Chondrocyte (in vitro differentiated cells): ENCODE measurements around the gene PLA1A. TPM values are rescaled to one million over a fixed set of nuclear protein-coding genes. Genes with fewer than 3 reads are reported as not detected.
"Not testable (repeated sequence)": the region's sequence is repeated elsewhere in the genome, so short reads cannot be mapped to it uniquely, and the experiment has no call there.

ENCODE experiments used
- DNase-seq: peaks from one replicate; pipeline ENCODE4 v3.0.0; 2021; ENCODE audit warnings: mixed read lengths, low spot score
- H3K27ac Mint-ChIP-seq: one replicate; pipeline ENCODE4 v1.8.0; 2021; ENCODE audit warnings: mild to moderate bottlenecking, moderate library complexity, mixed read lengths; ENCODE audit not compliant: unreplicated experiment
- H3K27me3 Mint-ChIP-seq: 2 replicates; pipeline ENCODE4 v1.8.0; 2021; ENCODE audit warnings: low read depth, mixed read lengths
- H3K36me3 Mint-ChIP-seq: 2 replicates; pipeline ENCODE4 v1.8.0; 2021; ENCODE audit warnings: low read depth, mixed read lengths
- H3K4me1 Mint-ChIP-seq: 2 replicates; pipeline ENCODE4 v1.8.0; 2021; ENCODE audit warnings: low read depth, mild to moderate bottlenecking, mixed read lengths
- H3K4me3 Mint-ChIP-seq: one replicate; pipeline ENCODE4 v1.8.0; 2021; ENCODE audit warnings: mild to moderate bottlenecking, moderate library complexity, mixed read lengths; ENCODE audit not compliant: unreplicated experiment
- H3K9me3 Mint-ChIP-seq: 2 replicates; pipeline ENCODE4 v1.8.0; 2021; ENCODE audit warnings: low read depth, mixed read lengths
- long read RNA-seq: library from polyadenylated mRNA; stranded (forward); transcript quantifications from one replicate; pipeline ENCODE4 v2.0.0, GENCODE V29; 2021
- total RNA-seq: library from RNA; stranded (reverse); gene quantifications from 3 replicates; pipeline ENCODE4 v1.2.1, GENCODE V29; 2021
- TF ChIP-seq, protein P1 (sequence below): fragments of 200-600 bp; sonication (generic); IDR thresholded peaks from 2 replicates; pipeline ENCODE4 v1.5.0; 2021; ENCODE audit warnings: antibody characterized with exemption, mild to moderate bottlenecking, moderate library complexity

PLA1A gene, protein sequence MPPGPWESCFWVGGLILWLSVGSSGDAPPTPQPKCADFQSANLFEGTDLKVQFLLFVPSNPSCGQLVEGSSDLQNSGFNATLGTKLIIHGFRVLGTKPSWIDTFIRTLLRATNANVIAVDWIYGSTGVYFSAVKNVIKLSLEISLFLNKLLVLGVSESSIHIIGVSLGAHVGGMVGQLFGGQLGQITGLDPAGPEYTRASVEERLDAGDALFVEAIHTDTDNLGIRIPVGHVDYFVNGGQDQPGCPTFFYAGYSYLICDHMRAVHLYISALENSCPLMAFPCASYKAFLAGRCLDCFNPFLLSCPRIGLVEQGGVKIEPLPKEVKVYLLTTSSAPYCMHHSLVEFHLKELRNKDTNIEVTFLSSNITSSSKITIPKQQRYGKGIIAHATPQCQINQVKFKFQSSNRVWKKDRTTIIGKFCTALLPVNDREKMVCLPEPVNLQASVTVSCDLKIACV
- 0.55 to 0.92 TPM (median 0.82 TPM) in 3 replicates for total RNA-seq
- long read RNA-seq, partial matches to known transcripts, result 0 of 1 reads
- long read RNA-seq, other reads (novel, unspliced or antisense), result 0 of 1 reads

DNA sequence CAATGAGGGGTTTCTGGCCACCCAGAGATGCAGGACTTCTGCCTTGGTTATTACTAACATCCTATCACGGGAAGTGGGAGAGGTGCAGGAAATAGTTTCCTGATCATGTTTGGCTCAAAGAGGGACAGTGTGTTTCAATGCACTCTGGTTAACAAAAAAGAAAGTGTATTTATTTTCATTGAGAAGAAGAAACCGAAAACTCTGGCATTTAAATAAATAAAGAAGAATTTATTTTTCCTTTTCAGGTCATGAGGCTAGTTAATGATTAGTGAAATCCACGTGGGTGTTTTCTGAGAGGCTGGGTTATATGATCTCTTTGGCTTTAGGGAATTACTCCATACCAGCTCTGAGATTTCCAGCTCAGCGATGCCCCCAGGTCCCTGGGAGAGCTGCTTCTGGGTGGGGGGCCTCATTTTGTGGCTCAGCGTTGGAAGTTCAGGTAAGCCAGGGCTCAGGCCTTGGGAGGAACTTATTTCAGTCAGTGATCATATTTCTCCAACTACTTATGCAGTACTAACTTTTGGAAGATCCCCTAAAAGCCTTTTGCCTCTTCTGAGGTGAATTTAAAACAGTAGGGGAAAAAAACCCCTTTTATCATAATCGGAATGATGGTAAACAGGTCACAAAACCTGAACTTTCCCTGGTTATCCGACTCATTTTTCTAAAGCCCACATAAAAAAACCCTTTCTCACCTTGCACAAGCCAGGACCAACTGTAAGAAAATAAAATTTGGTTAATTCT is at the start of gene PLA1A:
Gene PLA1A (plus strand): TSS at position 338 of the 741 bp plus-strand sequence. CDS start 29 bp downstream, at position 367.
- Mint-ChIP-seq H3K4me3 (no peak within 1 kb of the TSS), H3K4me1 (peaks cover 23% of the 10 kb centered on the region), H3K36me3 (no peaks in the 10 kb centered on the region), H3K27me3 (peaks cover 1% of the 10 kb centered on the region), H3K27ac (peak within 1 kb of the TSS; percentile 56), H3K9me3 (no peaks in the 10 kb centered on the region)
- TF ChIP-seq, protein P1, sequence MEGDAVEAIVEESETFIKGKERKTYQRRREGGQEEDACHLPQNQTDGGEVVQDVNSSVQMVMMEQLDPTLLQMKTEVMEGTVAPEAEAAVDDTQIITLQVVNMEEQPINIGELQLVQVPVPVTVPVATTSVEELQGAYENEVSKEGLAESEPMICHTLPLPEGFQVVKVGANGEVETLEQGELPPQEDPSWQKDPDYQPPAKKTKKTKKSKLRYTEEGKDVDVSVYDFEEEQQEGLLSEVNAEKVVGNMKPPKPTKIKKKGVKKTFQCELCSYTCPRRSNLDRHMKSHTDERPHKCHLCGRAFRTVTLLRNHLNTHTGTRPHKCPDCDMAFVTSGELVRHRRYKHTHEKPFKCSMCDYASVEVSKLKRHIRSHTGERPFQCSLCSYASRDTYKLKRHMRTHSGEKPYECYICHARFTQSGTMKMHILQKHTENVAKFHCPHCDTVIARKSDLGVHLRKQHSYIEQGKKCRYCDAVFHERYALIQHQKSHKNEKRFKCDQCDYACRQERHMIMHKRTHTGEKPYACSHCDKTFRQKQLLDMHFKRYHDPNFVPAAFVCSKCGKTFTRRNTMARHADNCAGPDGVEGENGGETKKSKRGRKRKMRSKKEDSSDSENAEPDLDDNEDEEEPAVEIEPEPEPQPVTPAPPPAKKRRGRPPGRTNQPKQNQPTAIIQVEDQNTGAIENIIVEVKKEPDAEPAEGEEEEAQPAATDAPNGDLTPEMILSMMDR, result no peak
- no peak for DNase-seq

DNA sequence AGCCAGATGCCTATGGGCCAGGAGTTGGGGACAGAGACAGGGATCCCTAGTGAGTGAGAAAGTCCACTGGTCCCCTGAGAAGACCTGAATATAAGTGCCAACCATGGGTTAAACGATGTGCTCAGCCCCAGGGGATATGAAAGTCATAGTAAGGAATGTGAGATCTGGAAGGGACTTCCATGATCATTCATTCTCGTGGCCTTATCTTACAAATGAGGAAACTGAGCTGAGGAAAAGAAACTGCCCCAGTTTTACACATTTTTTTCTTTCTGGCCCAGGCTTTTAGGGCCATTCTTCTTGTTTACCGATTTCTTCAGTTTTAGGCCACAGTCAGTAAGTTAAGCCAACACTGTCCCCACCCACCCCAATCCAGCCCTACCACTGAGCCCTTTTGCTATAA is 49.3 kb upstream of the PLA1A start:
- H3K27me3 Mint-ChIP-seq, result no peaks in the 10 kb centered on the region
- H3K9me3 Mint-ChIP-seq, result no peaks in the 10 kb centered on the region
- no peaks in the 10 kb centered on the region for H3K36me3 Mint-ChIP-seq
- H3K27ac Mint-ChIP-seq, result no peak overlapping the region
- no peak overlapping the region for H3K4me3 Mint-ChIP-seq
- TF ChIP-seq, protein P1, result no peak
- H3K4me1 Mint-ChIP-seq, result no peaks in the 10 kb centered on the region
- DNase-seq, result no peak

DNA sequence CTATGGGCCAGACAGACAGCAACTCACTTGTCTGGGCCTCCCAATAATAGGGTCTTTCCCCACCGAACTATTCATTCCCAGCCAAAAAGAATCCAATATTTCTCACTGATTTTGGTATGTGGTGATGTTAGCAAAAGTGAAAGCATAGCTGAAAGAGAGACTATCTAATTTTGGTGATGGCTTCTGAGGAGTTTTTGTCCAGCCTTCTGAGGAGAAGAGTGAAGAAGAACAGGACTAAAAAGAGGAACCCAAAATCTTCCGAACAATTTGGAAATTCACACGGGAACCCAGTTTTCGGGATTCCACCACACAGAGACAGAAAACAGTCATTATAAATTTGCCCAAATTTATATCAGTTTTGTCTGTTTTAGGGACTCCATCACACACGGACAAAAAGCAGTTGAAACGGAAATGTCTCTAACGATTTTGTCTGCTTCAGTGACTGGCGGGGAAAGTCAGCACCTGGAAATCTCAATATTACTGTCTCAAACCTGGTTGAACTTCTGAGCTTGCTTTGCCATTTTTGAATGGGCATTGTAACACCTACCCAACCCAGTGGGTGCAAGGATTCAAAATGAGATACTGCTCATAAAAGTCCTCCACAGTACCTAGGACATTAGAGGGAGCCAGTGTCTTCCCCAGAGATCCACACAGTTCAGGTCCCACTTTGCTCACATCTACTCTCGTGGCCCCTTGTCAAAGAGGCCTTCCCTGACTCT is 47.3 kb upstream of the PLA1A start:
- H3K9me3 Mint-ChIP-seq, result no peaks in the 10 kb centered on the region
- no peak overlapping the region for H3K4me3 Mint-ChIP-seq
- no peak overlapping the region for H3K27ac Mint-ChIP-seq
- no peaks in the 10 kb centered on the region for H3K36me3 Mint-ChIP-seq
- H3K4me1 Mint-ChIP-seq, result no peaks in the 10 kb centered on the region
- H3K27me3 Mint-ChIP-seq, result peaks cover 2% of the 10 kb centered on the region
- TF ChIP-seq, protein P1, result no peak
- no peak for DNase-seq

DNA sequence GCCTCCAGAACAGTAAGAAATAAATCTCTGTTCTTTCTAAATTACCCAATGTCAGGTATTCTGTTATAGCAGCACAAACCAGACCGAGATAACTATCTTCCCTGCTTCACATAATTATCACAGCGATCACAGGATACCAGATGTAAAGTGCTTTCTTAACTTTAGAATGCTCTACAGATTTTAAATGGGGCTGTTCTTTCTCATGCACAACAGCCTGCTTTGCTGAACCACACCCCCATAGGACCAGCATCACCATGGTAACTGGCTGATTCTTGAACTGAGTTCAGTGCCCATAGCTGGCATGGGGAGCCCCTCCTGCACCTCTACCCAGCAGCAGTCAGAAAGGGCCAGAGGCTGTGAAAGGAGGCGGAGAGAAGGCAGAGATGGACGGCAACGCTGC is 46.1 kb upstream of the PLA1A start:
- DNase-seq, result no peak
- Mint-ChIP-seq H3K4me3 (no peak overlapping the region), H3K36me3 (no peaks in the 10 kb centered on the region), H3K27ac (no peak overlapping the region), H3K4me1 (no peaks in the 10 kb centered on the region), H3K27me3 (peaks cover 2% of the 10 kb centered on the region), H3K9me3 (no peaks in the 10 kb centered on the region)
- TF ChIP-seq, protein P1, result no peak

DNA sequence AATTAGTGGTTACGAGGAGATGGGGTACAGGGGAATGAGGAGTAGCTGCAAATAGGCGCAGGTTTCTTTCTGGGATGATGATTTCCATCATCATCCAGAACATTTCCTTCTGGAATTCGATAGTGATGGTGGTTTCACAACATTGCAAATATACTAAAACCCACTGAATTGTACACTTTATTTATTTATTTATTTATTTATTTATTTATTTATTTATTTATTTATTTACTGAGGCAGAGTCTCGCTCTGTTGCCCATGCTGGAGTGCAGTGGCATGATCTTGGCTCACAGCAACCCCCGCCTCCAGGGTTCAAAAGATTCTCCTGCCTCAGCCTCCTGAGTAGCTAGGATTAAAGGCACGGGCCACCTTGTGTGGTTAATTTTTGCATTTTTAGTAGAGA is 44.8 kb upstream of the PLA1A start:
- not testable (repeated sequence) for H3K9me3 Mint-ChIP-seq, H3K27me3 Mint-ChIP-seq, H3K36me3 Mint-ChIP-seq, H3K27ac Mint-ChIP-seq, H3K4me1 Mint-ChIP-seq, DNase-seq, H3K4me3 Mint-ChIP-seq
